A549 (cell line): ENCODE measurements around the gene FSTL3. TPM values are rescaled to one million over a fixed set of nuclear protein-coding genes. Genes with fewer than 3 reads are reported as not detected.
A peak's percentile ranks its signal among the peaks of the same experiment; 100 is the strongest.

Source experiments
- ATAC-seq, 2 experiments: fragments of 200-7000 bp in 1 of 2; fragments of >200 bp in 1 of 2; cut with Nextera tagmentation in 1 of 2; cut with Tn5 transposase in 1 of 2; 3 replicates each; pipeline versions ENCODE4 v1.8.0 to v1.9.1; 2018 to 2020; ENCODE audit warnings: mild to moderate bottlenecking in 1 of 2, moderate library complexity in 1 of 2
- CTCF ChIA-PET: fragments of 300-600 bp; sonication (Branson Sonifier 250); formaldehyde crosslinking; extraction: SDS; loops from one replicate; lab custom pipeline; 2021; ENCODE audit warnings: antibody characterized with exemption, inconsistent platforms; lab: Yijun Ruan, JAX
- POLR2A ChIA-PET: fragments of 350-600 bp; formaldehyde crosslinking; extraction: SDS; loops from one replicate; lab custom pipeline; 2021; ENCODE audit warnings: antibody characterized with exemption, inconsistent platforms; lab: Yijun Ruan, JAX
- DNase-seq, 2 experiments: peaks; one replicate each; pipeline versions ENCODE4 v3.0.0 to v3.0.0-alpha.2; 2011 to 2016; ENCODE audit warnings: low read depth in 1 of 2, low spot score in 1 of 2
- FAIRE-seq: peaks from 2 replicates; lab custom pipeline; 2011; peaks lifted over from hg19 to GRCh38; lab: Jason Lieb, UNC
- H3K27ac ChIP-seq, 2 experiments: fragments of >200 bp; sonication (Bioruptor Twin); formaldehyde crosslinking; 3 replicates each; pipeline ENCODE4 v1.5.1; 2016 to 2017
- H3K4me1 ChIP-seq: fragments of >200 bp; sonication (Bioruptor Twin); formaldehyde crosslinking; 3 replicates; pipeline ENCODE4 v1.6.1; 2016
- H3K4me2 ChIP-seq: fragments of >200 bp; sonication (Bioruptor Twin); formaldehyde crosslinking; 3 replicates; pipeline ENCODE4 v1.6.1; 2016
- H3K4me3 ChIP-seq: fragments of >200 bp; sonication (Bioruptor Twin); formaldehyde crosslinking; 3 replicates; pipeline ENCODE4 v1.5.1; 2016
- H3K9me3 ChIP-seq: fragments of >200 bp; sonication (Bioruptor Twin); formaldehyde crosslinking; 3 replicates; pipeline ENCODE4 v1.6.1; 2016
- BCL3 ChIP-seq: fragments of >200 bp; sonication (Bioruptor Twin); formaldehyde crosslinking; IDR thresholded peaks from 3 replicates; pipeline ENCODE4 v1.6.1; 2016
- CEBPB ChIP-seq, 2 experiments: fragments of >200 bp in 1 of 2; sonication (Bioruptor Twin) in 1 of 2; formaldehyde crosslinking in 1 of 2; IDR thresholded peaks; 2 replicates each; pipeline ENCODE4 v1.6.1; 2012 to 2016
- CHD4 ChIP-seq: fragments of 200-600 bp; sonication (generic); IDR thresholded peaks from 2 replicates; pipeline ENCODE4 v1.6.1; 2016; ENCODE audit warnings: antibody characterized with exemption, mild to moderate bottlenecking, borderline replicate concordance
- EHF ChIP-seq: fragments of 250-450 bp; sonication (Bioruptor Pico); IDR thresholded peaks from 2 replicates; pipeline ENCODE4 v1.5.0; 2020; ENCODE audit warnings: mild to moderate bottlenecking
- EP300 ChIP-seq, 2 experiments: fragments of >200 bp; sonication (Bioruptor Twin); formaldehyde crosslinking; IDR thresholded peaks; 2 replicates in 1 of 2; 3 replicates in 1 of 2; pipeline ENCODE4 v1.6.1; 2016 to 2017
- ESRRA ChIP-seq: fragments of 150-350 bp; IDR thresholded peaks from 2 replicates; pipeline ENCODE4 v1.6.1; 2014; ENCODE audit warnings: mild to moderate bottlenecking, low read length, borderline replicate concordance
- GATA3 ChIP-seq: IDR thresholded peaks from 2 replicates; pipeline ENCODE4 v1.6.1; 2012; ENCODE audit warnings: borderline replicate concordance
- HEYL ChIP-seq: fragments of 250-450 bp; sonication (Bioruptor Pico); IDR thresholded peaks from 2 replicates; pipeline ENCODE4 v1.8.0; 2021; ENCODE audit warnings: mild to moderate bottlenecking, moderate library complexity
- HOXA7 ChIP-seq: fragments of 250-450 bp; sonication (Bioruptor Pico); IDR thresholded peaks from 2 replicates; pipeline ENCODE4 v1.5.0; 2020; ENCODE audit warnings: mild to moderate bottlenecking, moderate library complexity
- HOXB13 ChIP-seq: fragments of 250-450 bp; sonication (Bioruptor Pico); IDR thresholded peaks from 2 replicates; pipeline ENCODE4 v1.5.0; 2020; ENCODE audit warnings: low read depth, mild to moderate bottlenecking, moderate library complexity
- HOXB5 ChIP-seq: fragments of 250-450 bp; sonication (Bioruptor Pico); IDR thresholded peaks from 2 replicates; pipeline ENCODE4 v1.5.0; 2020; ENCODE audit warnings: mild to moderate bottlenecking, moderate library complexity
- JUN ChIP-seq, 2 experiments: fragments of >200 bp; sonication (Bioruptor Twin); formaldehyde crosslinking; IDR thresholded peaks; 2 replicates in 1 of 2; 3 replicates in 1 of 2; pipeline ENCODE4 v1.6.1; 2016 to 2017
- JUNB ChIP-seq: fragments of >200 bp; sonication (Bioruptor Twin); formaldehyde crosslinking; IDR thresholded peaks from 2 replicates; pipeline ENCODE4 v1.6.1; 2016
- KDM1A ChIP-seq: fragments of 200-600 bp; sonication (generic); IDR thresholded peaks from 2 replicates; pipeline ENCODE4 v1.6.1; 2016; ENCODE audit warnings: low read depth, mild to moderate bottlenecking
- MAFK ChIP-seq: fragments of 450-650 bp; IDR thresholded peaks from 2 replicates; pipeline ENCODE4 v1.6.1; 2014; ENCODE audit not compliant: partially characterized antibody
- RAD21 ChIP-seq, 2 experiments: fragments of >200 bp in 1 of 2; sonication (Bioruptor Twin) in 1 of 2; formaldehyde crosslinking in 1 of 2; IDR thresholded peaks in 1 of 2; conservative IDR thresholded peaks in 1 of 2; 2 replicates in 1 of 2; 3 replicates in 1 of 2; pipeline ENCODE4 v1.6.1; 2012 to 2018; ENCODE audit warnings: inconsistent platforms in 1 of 2
- RCOR1 ChIP-seq: fragments of 150-350 bp; IDR thresholded peaks from 2 replicates; pipeline ENCODE4 v1.6.1; 2014; ENCODE audit warnings: antibody characterized with exemption, low read length, low read depth
- ZFP36 ChIP-seq: fragments of 450-650 bp; IDR thresholded peaks from 2 replicates; pipeline ENCODE4 v1.6.1; 2014; ENCODE audit warnings: borderline replicate concordance; ENCODE audit not compliant: partially characterized antibody
- WGBS: methylation state at CpG from one replicate; pipeline ENCODE4 v1.1.6; 2017; ENCODE audit errors: missing lambda C conversion rate; 5-methylcytosine and 5-hydroxymethylcytosine counted together
- polyA plus RNA-seq, 4 experiments: library from polyadenylated mRNA; depleted of rRNA in 3 of 4; stranded (reverse); fragments of >200 nt; fragmentation: RNase III in 1 of 4; extraction: RNeasy Plus Mini Kit Qiagen cat#74134 plus additional on column Dnase treatment in 1 of 4; gene quantifications; 2 replicates in 3 of 4; 3 replicates in 1 of 4; pipeline ENCODE4 v1.2.3, GENCODE V29; 2011 to 2017

FSTL3 gene
- polyA plus RNA-seq, 2 of the 4 experiments (the other 2 are of a cell fraction): 58.1 to 131 TPM

DNA sequence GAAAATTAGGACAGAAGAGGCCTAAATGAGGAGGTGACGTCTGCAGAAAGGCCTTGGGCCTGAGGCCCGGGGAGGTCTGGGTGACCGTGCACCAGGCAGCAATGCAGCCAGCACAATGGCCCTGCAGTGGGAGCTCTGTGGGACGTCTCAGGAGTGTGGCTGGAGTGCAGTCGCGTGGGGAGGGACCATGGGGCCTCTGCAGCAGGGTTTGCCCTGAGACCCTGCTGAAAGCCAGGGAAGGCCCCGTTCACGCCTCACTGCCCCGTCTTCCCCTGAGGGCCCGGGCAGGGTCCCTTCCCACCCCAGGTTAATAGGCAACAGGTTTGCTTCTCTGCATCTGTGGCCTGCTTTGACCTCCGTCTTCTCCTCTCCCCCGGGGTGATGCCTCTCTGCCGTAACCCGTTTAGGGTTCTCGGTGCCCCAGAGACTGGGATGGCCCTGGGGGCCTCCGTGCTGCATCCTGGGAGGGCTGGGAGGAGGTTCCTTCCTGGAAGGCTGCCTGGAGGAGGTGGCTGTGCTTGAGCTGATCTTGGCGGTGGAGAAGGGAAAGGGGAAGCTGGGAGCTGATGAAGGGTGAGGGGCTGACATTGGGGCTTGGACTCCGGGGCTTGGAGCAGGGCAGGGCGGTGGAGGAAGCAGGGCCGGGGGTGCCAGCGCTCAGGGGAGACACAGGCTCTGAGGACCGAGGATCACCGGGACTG lies 42.2 kb downstream of the FSTL3 start:
- DNase-seq (no peak), ATAC-seq (peak in 1 of 2 experiments; percentile 31; a peak in 3 of 6 replicates), FAIRE-seq (no peak)
- Histone ChIP-seq H3K4me2 (no peak overlapping the region), H3K9me3 (peaks cover 7% of the 10 kb centered on the region; the same call in 2 of the 3 replicates), H3K4me3 (no peak overlapping the region), H3K4me1 (no peaks in the 10 kb centered on the region), H3K27ac (no peak overlapping the region)
- no peak for TF ChIP-seq HOXA7 (CRISPR knock-in tag)
- TF ChIP-seq ZFP36: peak; percentile 75
- WGBS: 87% methylated on average over 21 of the region's 23 CpGs
- POLR2A ChIA-PET: no interaction called here
- CTCF ChIA-PET: interaction anchor here (0.8 to 1.7 kb wide), 7 partner anchors 10 to 54 kb away, joined by 3 to 5 read pairs (median 4); no protein-coding TSS in a partner anchor

- 73% methylated on average over 15 of the region's 54 CpGs for WGBS
- FAIRE-seq (no peak), ATAC-seq (no peak), DNase-seq (no peak)
- H3K9me3 ChIP-seq: peaks cover 7% of the 10 kb centered on the region; the same call in 2 of the 3 replicates
- no peak overlapping the region for H3K27ac ChIP-seq
- TF ChIP-seq GATA3 (no peak), CHD4 (no peak), ESRRA (no peak), RCOR1 (no peak), CEBPB (IDR thresholded peaks at IDR 0.05) (peak; percentile 4 to 37; a peak in 1 of 4 replicates)
- H3K4me2 ChIP-seq: no peak overlapping the region
- CTCF ChIA-PET: interaction anchor here (0.6 to 1.7 kb wide), 7 partner anchors 11 to 55 kb away, joined by 3 to 5 read pairs (median 4); no protein-coding TSS in a partner anchor
- H3K4me1 ChIP-seq: no peaks in the 10 kb centered on the region
- POLR2A ChIA-PET: no interaction called here
- H3K4me3 ChIP-seq: no peak overlapping the region
Observed at GRCh38 chr19:718991-719512, 42.9 kb downstream of the FSTL3 start.

DNA sequence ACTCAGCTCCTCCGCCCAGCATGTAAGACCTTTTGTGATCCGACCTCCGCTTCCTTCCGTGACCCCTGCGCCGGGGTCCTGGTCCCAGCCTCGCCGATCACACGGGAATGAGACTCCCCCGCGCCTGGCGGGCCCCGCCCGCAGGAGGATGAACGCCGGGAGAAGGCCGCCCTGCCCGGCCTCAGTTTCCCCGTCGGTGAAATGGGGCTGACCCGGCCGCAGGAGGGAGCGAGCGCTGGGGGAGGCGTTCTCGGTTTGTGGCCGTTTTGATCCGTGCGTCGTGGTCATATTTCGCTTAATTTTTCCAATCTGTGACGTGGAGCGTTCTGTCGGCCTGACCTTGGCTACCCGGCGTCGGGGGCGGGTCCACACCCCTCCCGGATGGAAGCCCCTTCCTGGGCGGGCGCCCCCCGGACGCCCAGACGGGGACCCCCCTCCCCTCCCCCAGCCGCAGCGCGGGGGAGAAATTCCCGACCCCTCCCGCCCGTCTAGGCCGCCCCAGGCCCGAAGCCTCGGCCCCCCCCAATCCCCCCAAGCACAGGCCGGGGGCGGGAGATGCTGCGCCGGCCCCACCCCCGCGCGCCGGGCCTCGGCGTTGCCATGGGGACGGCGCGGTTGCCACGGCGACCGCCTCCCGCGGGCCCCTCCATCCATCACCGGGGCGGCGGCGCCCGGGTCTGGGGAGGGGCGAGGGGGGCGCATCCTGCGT lies 43.6 kb downstream of the FSTL3 start:
- WGBS: 92% methylated on average over 31 of the region's 79 CpGs
- Histone ChIP-seq H3K9me3 (peaks cover 7% of the 10 kb centered on the region; the same call in 2 of the 3 replicates), H3K4me2 (no peak overlapping the region), H3K4me1 (no peaks in the 10 kb centered on the region), H3K27ac (no peak overlapping the region), H3K4me3 (no peak overlapping the region)
- CTCF ChIA-PET: interaction anchor here (0.6 to 1.0 kb wide), 3 partner anchors 12 to 22 kb away, joined by 3 to 5 read pairs (median 4); no protein-coding TSS in a partner anchor
- TF ChIP-seq HOXB13: no peak
- no peak for TF ChIP-seq JUN (IDR thresholded peaks at IDR 0.05)
- TF ChIP-seq KDM1A: 0 out of 2 replicates have a peak, but pooled peaks have one; percentile 54
- no peak for TF ChIP-seq MAFK
- no peak for TF ChIP-seq CHD4
- POLR2A ChIA-PET: no interaction called here
- DNase-seq: no peak
- FAIRE-seq: no peak
- no peak for ATAC-seq

GRCh38 chr19:720345-721160 lies 44.4 kb downstream of the FSTL3 start:
- H3K27ac ChIP-seq: no peak overlapping the region
- ChIA-PET POLR2A (no interaction called here), CTCF (interaction anchor here (1.5 kb wide), 1 partner anchor 21 kb away, joined by 5 read pairs; no protein-coding TSS in a partner anchor)
- no peak overlapping the region for H3K4me3 ChIP-seq
- no peak for DNase-seq
- ATAC-seq: peak; percentile 51 to 60; a peak in 4 of 6 replicates
- H3K4me1 ChIP-seq: no peaks in the 10 kb centered on the region
- no peak overlapping the region for H3K4me2 ChIP-seq
- no peak for TF ChIP-seq EP300 (IDR thresholded peaks at IDR 0.05)
- TF ChIP-seq HEYL (CRISPR knock-in tag): no peak
- no peak for TF ChIP-seq EHF (CRISPR knock-in tag)
- no peak for TF ChIP-seq BCL3
- no peak for TF ChIP-seq JUNB
- no peak for TF ChIP-seq HOXB5 (CRISPR knock-in tag)
- TF ChIP-seq RAD21 (conservative IDR thresholded peaks at IDR 0.05 in 1 of 2, IDR thresholded peaks at IDR 0.05 in 1 of 2): no peak
- no peak for TF ChIP-seq JUN (IDR thresholded peaks at IDR 0.05)
- peaks cover 2% of the 10 kb centered on the region; the same call in 2 of the 3 replicates for H3K9me3 ChIP-seq
- 90% methylated on average over 2 of the region's 58 CpGs for WGBS
- no peak for FAIRE-seq
